D721Med (cell line): ENCODE results near the gene TTC28.

ENCODE experiments used
- DNase-seq: peaks from one replicate; pipeline ENCODE4 v3.0.0; 2011; ENCODE audit warnings: low spot score; ENCODE audit not compliant: insufficient read length
- FAIRE-seq: peaks from 2 replicates; lab custom pipeline; 2011; peaks lifted over from hg19 to GRCh38; lab: Jason Lieb, UNC
- TF ChIP-seq, protein P1 (sequence below): IDR thresholded peaks from 2 replicates; pipeline ENCODE4 v1.5.1; 2012; ENCODE audit warnings: mild to moderate bottlenecking, control low read depth; ENCODE audit not compliant: insufficient read depth; ENCODE audit errors: missing control alignments

Gene TTC28

GRCh38 chr22:28314959-28315358 lies 364.7 kb downstream of the TTC28 start:
- FAIRE-seq (no peak), DNase-seq (no peak)

GRCh38 chr22:28310299-28310698 lies 369.3 kb downstream of the TTC28 start:
- TF ChIP-seq, protein P1, sequence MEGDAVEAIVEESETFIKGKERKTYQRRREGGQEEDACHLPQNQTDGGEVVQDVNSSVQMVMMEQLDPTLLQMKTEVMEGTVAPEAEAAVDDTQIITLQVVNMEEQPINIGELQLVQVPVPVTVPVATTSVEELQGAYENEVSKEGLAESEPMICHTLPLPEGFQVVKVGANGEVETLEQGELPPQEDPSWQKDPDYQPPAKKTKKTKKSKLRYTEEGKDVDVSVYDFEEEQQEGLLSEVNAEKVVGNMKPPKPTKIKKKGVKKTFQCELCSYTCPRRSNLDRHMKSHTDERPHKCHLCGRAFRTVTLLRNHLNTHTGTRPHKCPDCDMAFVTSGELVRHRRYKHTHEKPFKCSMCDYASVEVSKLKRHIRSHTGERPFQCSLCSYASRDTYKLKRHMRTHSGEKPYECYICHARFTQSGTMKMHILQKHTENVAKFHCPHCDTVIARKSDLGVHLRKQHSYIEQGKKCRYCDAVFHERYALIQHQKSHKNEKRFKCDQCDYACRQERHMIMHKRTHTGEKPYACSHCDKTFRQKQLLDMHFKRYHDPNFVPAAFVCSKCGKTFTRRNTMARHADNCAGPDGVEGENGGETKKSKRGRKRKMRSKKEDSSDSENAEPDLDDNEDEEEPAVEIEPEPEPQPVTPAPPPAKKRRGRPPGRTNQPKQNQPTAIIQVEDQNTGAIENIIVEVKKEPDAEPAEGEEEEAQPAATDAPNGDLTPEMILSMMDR, result no peak
- DNase-seq (no peak), FAIRE-seq (no peak)

More at GRCh38 chr22:28314959-28315358, 364.7 kb downstream of the TTC28 start:
- TF ChIP-seq, protein P1, result no peak

- TF ChIP-seq, protein P1, result no peak
- FAIRE-seq, result no peak
- no peak for DNase-seq
Measured at GRCh38 chr22:28299753-28300152, 379.9 kb downstream of the TTC28 start.

DNA sequence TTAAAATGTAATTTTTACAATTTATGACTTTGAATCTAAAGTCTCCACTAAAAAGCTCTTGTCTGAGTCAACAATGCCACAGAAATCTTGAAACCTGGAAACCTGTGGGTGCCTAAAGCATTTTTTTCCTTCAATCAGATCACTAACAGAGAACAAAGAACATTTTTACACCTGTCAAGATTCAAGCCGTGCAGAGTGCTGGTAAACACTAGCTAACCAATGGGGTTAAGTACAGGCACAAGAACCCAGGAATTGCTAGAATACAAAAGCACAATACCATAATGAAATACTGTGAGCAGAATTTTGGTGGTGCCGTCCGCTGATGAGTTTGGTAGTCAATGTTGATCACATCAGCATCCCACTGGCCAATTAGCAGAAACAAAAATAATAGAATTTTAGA lies 380.3 kb downstream of the TTC28 start:
- TF ChIP-seq, protein P1, result no peak
- FAIRE-seq, result no peak
- no peak for DNase-seq

GRCh38 chr22:28297504-28297903 lies 382.1 kb downstream of the TTC28 start:
- FAIRE-seq (no peak), DNase-seq (no peak)
- TF ChIP-seq, protein P1, result no peak

GRCh38 chr22:28296452-28296851 lies 383.2 kb downstream of the TTC28 start:
- FAIRE-seq (no peak), DNase-seq (no peak)
- TF ChIP-seq, protein P1, result no peak

- FAIRE-seq (no peak), DNase-seq (no peak)
- TF ChIP-seq, protein P1, result no peak
Measured at GRCh38 chr22:28283068-28283654, 396.5 kb downstream of the TTC28 start.
